GM23338 (cell line): Measurements from ENCODE around the gene OBSCN. TPM values are rescaled to one million over a fixed set of nuclear protein-coding genes. Genes with fewer than 3 reads are reported as not detected.
A peak's percentile ranks its signal among the peaks of the same experiment; 100 is the strongest.

Source experiments
- ATAC-seq: fragments of 200-7000 bp; cut with Tn5 transposase; 3 replicates; pipeline ENCODE4 v1.9.1; 2020
- DNase-seq: peaks from one replicate; pipeline ENCODE4 v3.0.0-alpha.2; 2015; ENCODE audit warnings: low spot score
- H2AFZ ChIP-seq: fragments of 200-600 bp; sonication (generic); 2 replicates; pipeline ENCODE4 v1.8.0; 2016; ENCODE audit warnings: antibody characterized with exemption, mild to moderate bottlenecking, moderate library complexity
- H3F3A ChIP-seq: fragments of 200-600 bp; sonication (generic); replicated peaks from 2 replicates; pipeline ENCODE4 v1.8.0; 2017; ENCODE audit warnings: antibody characterized with exemption, mixed run types, low read depth
- H3K27ac ChIP-seq: fragments of 200-600 bp; sonication (generic); 2 replicates; pipeline ENCODE4 v1.6.1; 2016; ENCODE audit warnings: low read depth
- H3K27me3 ChIP-seq: fragments of 200-600 bp; sonication (generic); 2 replicates; pipeline ENCODE4 v1.8.0; 2016; ENCODE audit warnings: mild to moderate bottlenecking, mixed run types, moderate library complexity; ENCODE audit not compliant: insufficient read depth
- H3K36me3 ChIP-seq: fragments of 200-600 bp; sonication (generic); 2 replicates; pipeline ENCODE4 v1.8.0; 2016; ENCODE audit warnings: mild to moderate bottlenecking; ENCODE audit not compliant: insufficient read depth
- H3K4me1 ChIP-seq: fragments of 200-600 bp; sonication (generic); 2 replicates; pipeline ENCODE4 v1.8.0; 2016; ENCODE audit warnings: mild to moderate bottlenecking, moderate library complexity; ENCODE audit not compliant: insufficient read depth
- H3K4me2 ChIP-seq: fragments of 200-600 bp; sonication (generic); 2 replicates; pipeline ENCODE4 v1.7.1; 2017; ENCODE audit warnings: mixed run types
- H3K4me3 ChIP-seq: fragments of 200-600 bp; sonication (generic); 2 replicates; pipeline ENCODE4 v1.6.1; 2016; ENCODE audit warnings: mixed run types
- H3K79me2 ChIP-seq: fragments of 200-600 bp; sonication (generic); replicated peaks from 2 replicates; pipeline ENCODE4 v1.8.0; 2017; ENCODE audit warnings: mild to moderate bottlenecking; ENCODE audit not compliant: insufficient read depth
- H3K9me2 ChIP-seq: fragments of 200-600 bp; sonication (generic); 2 replicates; pipeline ENCODE4 v1.8.0; 2017; ENCODE audit not compliant: insufficient read depth
- H4K20me1 ChIP-seq: fragments of 200-600 bp; sonication (generic); replicated peaks from 2 replicates; pipeline ENCODE4 v1.8.0; 2017; ENCODE audit warnings: mild to moderate bottlenecking; ENCODE audit not compliant: insufficient read depth
- H3K27ac Mint-ChIP-seq: 2 replicates; pipeline ENCODE4 v1.8.0; 2020; ENCODE audit warnings: inconsistent platforms, mild to moderate bottlenecking, moderate library complexity, mixed read lengths
- H3K27me3 Mint-ChIP-seq: 3 replicates; pipeline ENCODE4 v1.8.0; 2022; ENCODE audit warnings: low read depth, mild to moderate bottlenecking, moderate library complexity, mixed read lengths, inconsistent platforms; ENCODE audit not compliant: insufficient read depth, poor library complexity
- H3K36me3 Mint-ChIP-seq: 3 replicates; pipeline ENCODE4 v1.8.0; 2021; ENCODE audit warnings: low read depth, mild to moderate bottlenecking, inconsistent platforms, moderate library complexity, mixed read lengths
- H3K4me1 Mint-ChIP-seq: 3 replicates; pipeline ENCODE4 v1.8.0; 2020; ENCODE audit warnings: mild to moderate bottlenecking, inconsistent platforms, mixed read lengths
- H3K4me3 Mint-ChIP-seq: 3 replicates; pipeline ENCODE4 v1.8.0; 2021; ENCODE audit warnings: moderate library complexity, mild to moderate bottlenecking, inconsistent platforms, mixed read lengths
- H3K9me3 Mint-ChIP-seq: 3 replicates; pipeline ENCODE4 v1.8.0; 2020; ENCODE audit warnings: moderate library complexity, mild to moderate bottlenecking, inconsistent platforms, mixed read lengths
- CREB1 ChIP-seq: fragments of 250-450 bp; sonication (Bioruptor Pico); IDR thresholded peaks from 2 replicates; pipeline ENCODE4 v1.5.0; 2020; ENCODE audit warnings: low read depth, mild to moderate bottlenecking, moderate library complexity
- CTCF ChIP-seq, 2 experiments: fragments of 200-600 bp in 1 of 2; sonication (generic) in 1 of 2; conservative IDR thresholded peaks; 2 replicates each; pipeline versions ENCODE4 v1.5.1 to v1.6.1; 2016 to 2017; ENCODE audit warnings: antibody characterized with exemption in 2 of 2, low read depth in 2 of 2, mild to moderate bottlenecking in 2 of 2, moderate library complexity in 1 of 2
- EZH2 ChIP-seq: fragments of 200-600 bp; sonication (generic); IDR thresholded peaks from one replicate; pipeline ENCODE4 v1.8.0; 2017; ENCODE audit warnings: antibody characterized with exemption, mild to moderate bottlenecking, low read depth; ENCODE audit not compliant: unreplicated experiment
- EZH2phosphoT487 ChIP-seq: fragments of 200-600 bp; sonication (generic); IDR thresholded peaks from one replicate; pipeline ENCODE4 v1.8.1; 2018; ENCODE audit warnings: antibody characterized with exemption; ENCODE audit not compliant: unreplicated experiment
- JUNB ChIP-seq: IDR thresholded peaks from one replicate; pipeline ENCODE4 v1.6.1; 2016; ENCODE audit warnings: antibody characterized with exemption; ENCODE audit not compliant: unreplicated experiment
- REST ChIP-seq: IDR thresholded peaks from one replicate; pipeline ENCODE4 v1.6.1; 2018; ENCODE audit warnings: antibody characterized with exemption; ENCODE audit not compliant: unreplicated experiment
- STAT1 ChIP-seq: IDR thresholded peaks from one replicate; pipeline ENCODE4 v1.6.1; 2016; ENCODE audit warnings: antibody characterized with exemption; ENCODE audit not compliant: unreplicated experiment
- ZNF114 ChIP-seq: fragments of 250-450 bp; sonication (Bioruptor Pico); IDR thresholded peaks from 2 replicates; pipeline ENCODE4 v1.5.0; 2020; ENCODE audit warnings: mild to moderate bottlenecking, moderate library complexity
- ZNF331 ChIP-seq: fragments of 250-450 bp; sonication (Bioruptor Pico); IDR thresholded peaks from 2 replicates; pipeline ENCODE4 v1.5.0; 2020; ENCODE audit warnings: low read depth, mild to moderate bottlenecking, moderate library complexity
- polyA plus RNA-seq: library from polyadenylated mRNA; unstranded; fragments of >200 nt; fragmentation: Nextera tagmentation; extraction: Ambion mirVana; gene quantifications from 2 replicates; pipeline ENCODE4 v1.2.1, GENCODE V29; 2016
- total RNA-seq: library from RNA; depleted of rRNA; stranded (reverse); fragments of >200 nt; shearing (Covaris generic); gene quantifications from 2 replicates; pipeline ENCODE4 v1.2.3, GENCODE V29; 2014
- TF ChIP-seq, protein P1 (sequence below): IDR thresholded peaks from 2 replicates; pipeline ENCODE4 v1.6.1; 2016; ENCODE audit warnings: antibody characterized with exemption

OBSCN gene
- total and polyA plus RNA-seq, 2 experiments from 2014 or later: 8.4 to 38.5 TPM

- Mint-ChIP-seq H3K4me3 (no peak overlapping the region), H3K4me1 (no peaks in the 10 kb centered on the region), H3K27me3 (peaks cover 7% of the 10 kb centered on the region), H3K27ac (no peak overlapping the region), H3K9me3 (no peaks in the 10 kb centered on the region), H3K36me3 (peaks cover 9% of the 10 kb centered on the region; the same call in 2 of the 3 replicates)
- Histone ChIP-seq H3K27me3 (no peaks in the 10 kb centered on the region), H3K4me2 (no peak overlapping the region), H2AFZ (no peak overlapping the region), H3K4me3 (no peak overlapping the region), H3F3A (no peaks in the 10 kb centered on the region), H3K36me3 (no peaks in the 10 kb centered on the region), H3K79me2 (no peaks in the 10 kb centered on the region), H4K20me1 (no peaks in the 10 kb centered on the region), H3K27ac (no peak overlapping the region), H3K9me2 (no peaks in the 10 kb centered on the region), H3K4me1 (no peaks in the 10 kb centered on the region)
- no peak for DNase-seq
- no peak for ATAC-seq
- TF ChIP-seq CTCF (conservative IDR thresholded peaks at IDR 0.05; ENCODE audit: low read depth in 2 of 2) (0 out of 4 replicates have a peak, but pooled peaks of 1 of the 2 experiments have one; percentile 3), EZH2 (no peak)
Measured at GRCh38 chr1:228336308-228337030, 128.6 kb downstream of the OBSCN start.

- H3K4me1 ChIP-seq: no peaks in the 10 kb centered on the region
- no peaks in the 10 kb centered on the region for H3K9me2 ChIP-seq
- no peak overlapping the region for H3K4me3 ChIP-seq
- Mint-ChIP-seq H3K9me3 (no peaks in the 10 kb centered on the region), H3K4me1 (no peaks in the 10 kb centered on the region), H3K27me3 (peaks cover 7% of the 10 kb centered on the region), H3K4me3 (no peak overlapping the region), H3K36me3 (peaks cover 9% of the 10 kb centered on the region; the same call in 2 of the 3 replicates), H3K27ac (no peak overlapping the region)
- H3K4me2 ChIP-seq: no peak overlapping the region
- H4K20me1 ChIP-seq: no peaks in the 10 kb centered on the region
- H3F3A ChIP-seq: no peaks in the 10 kb centered on the region
- ATAC-seq (no peak), DNase-seq (no peak)
- TF ChIP-seq EZH2phosphoT487: no peak
- no peak for TF ChIP-seq ZNF114
- no peak for TF ChIP-seq STAT1
- TF ChIP-seq ZNF331 (CRISPR knock-in tag): no peak
- TF ChIP-seq CREB1 (CRISPR knock-in tag): no peak
- TF ChIP-seq, protein P1, sequence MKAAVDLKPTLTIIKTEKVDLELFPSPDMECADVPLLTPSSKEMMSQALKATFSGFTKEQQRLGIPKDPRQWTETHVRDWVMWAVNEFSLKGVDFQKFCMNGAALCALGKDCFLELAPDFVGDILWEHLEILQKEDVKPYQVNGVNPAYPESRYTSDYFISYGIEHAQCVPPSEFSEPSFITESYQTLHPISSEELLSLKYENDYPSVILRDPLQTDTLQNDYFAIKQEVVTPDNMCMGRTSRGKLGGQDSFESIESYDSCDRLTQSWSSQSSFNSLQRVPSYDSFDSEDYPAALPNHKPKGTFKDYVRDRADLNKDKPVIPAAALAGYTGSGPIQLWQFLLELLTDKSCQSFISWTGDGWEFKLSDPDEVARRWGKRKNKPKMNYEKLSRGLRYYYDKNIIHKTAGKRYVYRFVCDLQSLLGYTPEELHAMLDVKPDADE: no peak
- no peak for TF ChIP-seq CTCF (conservative IDR thresholded peaks at IDR 0.05; ENCODE audit: low read depth in 2 of 2)
- TF ChIP-seq REST: no peak
- TF ChIP-seq JUNB: no peak
- H3K27ac ChIP-seq: no peak overlapping the region
- H2AFZ ChIP-seq: no peak overlapping the region
- H3K36me3 ChIP-seq: no peaks in the 10 kb centered on the region
- H3K79me2 ChIP-seq: no peaks in the 10 kb centered on the region
- H3K27me3 ChIP-seq: no peaks in the 10 kb centered on the region
Measured at GRCh38 chr1:228337031-228337564, 129.3 kb downstream of the OBSCN start.
